HG03175 (cell line): ENCODE data around the gene NPAS4.

Experiments used
- ATAC-seq: cut with Tn5 transposase; IDR thresholded peaks from one replicate; pipeline ENCODE4 v1.9.1; 2021; ENCODE audit warnings: mild to moderate bottlenecking, moderate library complexity; ENCODE audit not compliant: unreplicated experiment

Gene NPAS4

GRCh38 chr11:66475349-66476172, 54.7 kb downstream of the NPAS4 start:
- no peak for ATAC-seq
